Activated CD4-positive, CD25-positive, alpha-beta regulatory T cell treated with anti-CD3 and anti-CD28 coated beads, Interleukin-2, amount 50 U/mL, for 24 hours (primary cell): ENCODE measurements around the gene PON1.

Source experiments
- ATAC-seq, 2 donors: fragments of 150-1000 bp; cut with Tn5 transposase; one replicate each; pipeline ENCODE4 v1.10.0; 2021; ENCODE audit warnings: mild to moderate bottlenecking in 1 of 2, moderate library complexity in 1 of 2

PON1 gene

GRCh38 chr7:95251966-95252365, 72.4 kb downstream of the PON1 start:
- ATAC-seq = no peak

- ATAC-seq = no peak
These were observed 73.8 kb downstream of the PON1 start for GRCh38 chr7:95250571-95250970.
